HCT116 (cell line): ENCODE data around the gene C19orf38. TPM values are rescaled to one million over a fixed set of nuclear protein-coding genes. Genes with fewer than 3 reads are reported as not detected.

Experiments used
- ATAC-seq: fragments of 200-7000 bp; cut with Tn5 transposase; 2 replicates; pipeline ENCODE4 v1.9.1; 2020; ENCODE audit warnings: mild to moderate bottlenecking, moderate library complexity
- BruUV-seq: library from RNA; stranded (reverse); fragments of 400-500 nt; replicated peaks from 2 replicates; lab custom pipeline; 2021; lab: Mats Ljungman, UMichigan
- CTCF ChIA-PET: fragments of 300-600 bp; sonication (Branson Sonifier 250); formaldehyde crosslinking; loops from one replicate; lab custom pipeline; 2021; ENCODE audit warnings: antibody characterized with exemption; lab: Charles Lee
- POLR2A ChIA-PET: fragments of 300-600, 350-600 bp; sonication (Branson Sonifier 250); formaldehyde crosslinking; loops from one replicate; lab custom pipeline; 2021; ENCODE audit warnings: antibody characterized with exemption; lab: Charles Lee
- RAD21 ChIA-PET, 2 experiments: fragments of 300-600 bp; sonication (Branson Sonifier 250); formaldehyde crosslinking; loops; one replicate each; lab custom pipeline; 2023; ENCODE audit warnings: low total read pairs in 2 of 2; ENCODE audit not compliant: uncharacterized antibody in 2 of 2, unreplicated experiment in 2 of 2, low non-redundant PET in 1 of 2; lab: Charles Lee
- DNase-seq: peaks from one replicate; pipeline ENCODE4 v3.0.0-alpha.2; 2010; ENCODE audit warnings: low read depth, low spot score
- H2AFZ ChIP-seq: fragments of 200-600 bp; shearing (Covaris generic), sonication (generic); 2 replicates; pipeline ENCODE4 v1.6.1; 2017; ENCODE audit warnings: low read depth, mixed run types, mixed read lengths, antibody characterized with exemption, low read length; ENCODE audit not compliant: poor library complexity, severe bottlenecking
- H3K27ac ChIP-seq: 2 replicates; pipeline ENCODE4 v1.5.1; 2012; ENCODE audit warnings: low read depth, low read length
- H3K27me3 ChIP-seq: fragments of 200-600 bp; sonication (generic); 2 replicates; pipeline ENCODE4 v1.6.1; 2016; ENCODE audit warnings: mixed run types, low read length, mixed read lengths; ENCODE audit not compliant: insufficient read depth
- H3K36me3 ChIP-seq, 2 experiments: fragments of 200-500 bp in 1 of 2; fragments of 200-600 bp in 1 of 2; sonication (Bioruptor generic) in 1 of 2; sonication (generic) in 1 of 2; 2 replicates each; pipeline versions ENCODE4 v1.5.1 to v1.6.1; 2014 to 2016; ENCODE audit warnings: low read length in 2 of 2, inconsistent platforms in 1 of 2, mixed read lengths in 1 of 2, mixed run types in 1 of 2; ENCODE audit not compliant: insufficient read depth in 2 of 2, control insufficient read depth in 1 of 2
- H3K4me1 ChIP-seq, 2 experiments: fragments of 200-600 bp in 1 of 2; sonication (generic) in 1 of 2; 2 replicates each; pipeline versions ENCODE4 v1.5.1 to v1.6.1; 2012 to 2017; ENCODE audit warnings: low read length in 2 of 2, inconsistent platforms in 1 of 2, mild to moderate bottlenecking in 1 of 2, mixed read lengths in 1 of 2, mixed run types in 1 of 2, moderate library complexity in 1 of 2; ENCODE audit not compliant: insufficient read depth in 2 of 2, control insufficient read depth in 1 of 2
- H3K4me2 ChIP-seq: fragments of 200-600 bp; sonication (generic); 2 replicates; pipeline ENCODE4 v1.6.1; 2017; ENCODE audit warnings: mixed run types, low read length, mixed read lengths
- H3K4me3 ChIP-seq, 2 experiments: fragments of 200-600 bp in 1 of 2; sonication (generic) in 1 of 2; replicated peaks in 1 of 2; 2 replicates each; pipeline ENCODE4 v1.5.1; 2011 to 2016; ENCODE audit warnings: low read length in 2 of 2, control low read depth in 1 of 2, low read depth in 1 of 2, mild to moderate bottlenecking in 1 of 2, mixed read lengths in 1 of 2, mixed run types in 1 of 2
- H3K79me2 ChIP-seq: fragments of 200-600 bp; sonication (generic); 2 replicates; pipeline ENCODE4 v1.6.1; 2017; ENCODE audit warnings: mild to moderate bottlenecking, mixed run types, low read length, moderate library complexity, mixed read lengths; ENCODE audit not compliant: insufficient read depth
- H3K9ac ChIP-seq: fragments of 200-600 bp; sonication (generic); 2 replicates; pipeline ENCODE4 v1.6.1; 2016; ENCODE audit warnings: low read length, mixed read lengths
- H3K9me2 ChIP-seq: fragments of 200-600 bp; sonication (generic), shearing (Covaris generic); 2 replicates; pipeline ENCODE4 v1.6.1; 2017; ENCODE audit warnings: mixed run types, mild to moderate bottlenecking, moderate library complexity; ENCODE audit not compliant: insufficient read depth
- H3K9me3 ChIP-seq, 2 experiments: fragments of 200-500 bp in 1 of 2; fragments of 200-600 bp in 1 of 2; sonication (Bioruptor generic) in 1 of 2; sonication (generic) in 1 of 2; 2 replicates each; pipeline ENCODE4 v1.6.1; 2014 to 2017; ENCODE audit warnings: low read length in 2 of 2, mixed read lengths in 2 of 2, inconsistent platforms in 1 of 2, low read depth in 1 of 2, mild to moderate bottlenecking in 1 of 2, mixed run types in 1 of 2, moderate library complexity in 1 of 2; ENCODE audit not compliant: control insufficient read depth in 1 of 2, insufficient read depth in 1 of 2
- H4K20me1 ChIP-seq: fragments of 200-600 bp; sonication (generic), shearing (Covaris generic); 2 replicates; pipeline ENCODE4 v1.6.1; 2017; ENCODE audit warnings: mixed run types, mild to moderate bottlenecking, moderate library complexity; ENCODE audit not compliant: insufficient read depth
- CBX3 ChIP-seq: IDR thresholded peaks from 2 replicates; pipeline ENCODE4 v1.6.1; 2012; ENCODE audit warnings: low read depth
- CEBPB ChIP-seq: IDR thresholded peaks from 2 replicates; pipeline ENCODE4 v1.6.1; 2012; ENCODE audit warnings: low read depth
- EZH2phosphoT487 ChIP-seq: fragments of 200-600 bp; IDR thresholded peaks from 2 replicates; pipeline ENCODE4 v1.6.1; 2018; ENCODE audit warnings: antibody characterized with exemption, borderline replicate concordance
- FOSL1 ChIP-seq: IDR thresholded peaks from 2 replicates; pipeline ENCODE4 v1.6.1; 2012; ENCODE audit warnings: low read depth
- POLR2A ChIP-seq: IDR thresholded peaks from 2 replicates; pipeline ENCODE4 v1.7.0; 2011; ENCODE audit warnings: borderline replicate concordance; ENCODE audit not compliant: insufficient read depth, insufficient read length; ENCODE audit errors: extremely low read depth
- POLR2AphosphoS5 ChIP-seq: IDR thresholded peaks from 2 replicates; pipeline ENCODE4 v1.6.1; 2011; ENCODE audit warnings: mild to moderate bottlenecking, low read depth, low read length, moderate library complexity
- RAD21 ChIP-seq: IDR thresholded peaks from 2 replicates; pipeline ENCODE4 v1.6.1; 2012; ENCODE audit warnings: low read depth, mild to moderate bottlenecking
- REST ChIP-seq: IDR thresholded peaks from 2 replicates; pipeline ENCODE4 v1.6.1; 2012; ENCODE audit warnings: low read depth
- TCF7L2 ChIP-seq: IDR thresholded peaks from 2 replicates; pipeline ENCODE4 v1.7.0; 2011; ENCODE audit warnings: borderline replicate concordance, inconsistent platforms; ENCODE audit not compliant: insufficient read depth, insufficient read length; ENCODE audit errors: extremely low read depth
- intact Hi-C: fragments of 100-400 bp; cut with micrococcal nuclease; formaldehyde crosslinking; loops from 2 replicates; pipeline ENCODE4 v1.10.0; 2022
- total RNA-seq: library from RNA; stranded (reverse); gene quantifications from one replicate; pipeline ENCODE4 v1.2.1, GENCODE V29; 2021; ENCODE audit not compliant: unreplicated experiment

Gene C19orf38
- total RNA-seq, 1 experiment from 2014 or later = 0.74 TPM

GRCh38 chr19:10838377-10838776 lies 9.8 kb upstream of the C19orf38 start:
- CTCF ChIA-PET = interaction anchor here (1.0 kb wide), 1 partner anchor 20 kb away, joined by 3 read pairs; no protein-coding TSS in a partner anchor
- intact Hi-C loops = no loop called here
- H3K27ac ChIP-seq = no peak overlapping the region
- no TSS peak for BruUV-seq
- H3K36me3 ChIP-seq = peaks cover 0 to 4% of the 10 kb centered on the region in 2 experiments; a peak in 1 of 4 replicates
- H2AFZ ChIP-seq = no peak overlapping the region
- no peaks in the 10 kb centered on the region for H3K9me2 ChIP-seq
- ATAC-seq (no peak), DNase-seq (no peak)
- RAD21 ChIA-PET = no interaction called here
- H3K9ac ChIP-seq = no peak overlapping the region
- TF ChIP-seq RAD21 (no peak), POLR2A (no peak), POLR2AphosphoS5 (no peak), EZH2phosphoT487 (no peak), FOSL1 (no peak), CBX3 (no peak), TCF7L2 (no peak), CEBPB (no peak), REST (no peak)
- TF ChIP-seq, all 23 proteins: peak for 0
- Histone ChIP-seq H3K27me3 (no peaks in the 10 kb centered on the region), H3K79me2 (no peaks in the 10 kb centered on the region), H3K4me3 (no peak overlapping the region), H3K9me3 (no peaks in the 10 kb centered on the region; a peak in 1 of 4 replicates), H3K4me1 (peaks cover 10 to 22% of the 10 kb centered on the region in 2 experiments; a peak in 3 of 4 replicates), H3K4me2 (no peak overlapping the region), H4K20me1 (no peaks in the 10 kb centered on the region)
- POLR2A ChIA-PET = no interaction called here
